H7 (cell line): ENCODE data around the gene DGKG. TPM values are rescaled to one million over a fixed set of nuclear protein-coding genes. Genes with fewer than 3 reads are reported as not detected.

ENCODE experiments used
- DNase-seq: peaks from one replicate; pipeline ENCODE4 v3.0.0; 2012
- H3K27me3 ChIP-seq: 2 replicates; pipeline ENCODE4 v1.6.0; 2011; ENCODE audit warnings: mild to moderate bottlenecking, low read length; ENCODE audit not compliant: control insufficient read depth, insufficient read depth
- H3K36me3 ChIP-seq: replicated peaks from 2 replicates; pipeline ENCODE4 v1.5.1; 2011; ENCODE audit warnings: low read length; ENCODE audit not compliant: control insufficient read depth, insufficient read depth
- H3K4me3 ChIP-seq: 2 replicates; pipeline ENCODE4 v1.5.1; 2011; ENCODE audit warnings: low read depth, mild to moderate bottlenecking, control low read depth, low read length, moderate library complexity; ENCODE audit not compliant: insufficient read depth
- total RNA-seq: library from RNA; depleted of rRNA; stranded (reverse); fragments of >200 nt; shearing (Covaris generic); gene quantifications from 2 replicates; pipeline ENCODE4 v1.2.3, GENCODE V29; 2014

Gene DGKG
- total RNA-seq, 1 experiment from 2014 or later, result 0.52 TPM

DNA sequence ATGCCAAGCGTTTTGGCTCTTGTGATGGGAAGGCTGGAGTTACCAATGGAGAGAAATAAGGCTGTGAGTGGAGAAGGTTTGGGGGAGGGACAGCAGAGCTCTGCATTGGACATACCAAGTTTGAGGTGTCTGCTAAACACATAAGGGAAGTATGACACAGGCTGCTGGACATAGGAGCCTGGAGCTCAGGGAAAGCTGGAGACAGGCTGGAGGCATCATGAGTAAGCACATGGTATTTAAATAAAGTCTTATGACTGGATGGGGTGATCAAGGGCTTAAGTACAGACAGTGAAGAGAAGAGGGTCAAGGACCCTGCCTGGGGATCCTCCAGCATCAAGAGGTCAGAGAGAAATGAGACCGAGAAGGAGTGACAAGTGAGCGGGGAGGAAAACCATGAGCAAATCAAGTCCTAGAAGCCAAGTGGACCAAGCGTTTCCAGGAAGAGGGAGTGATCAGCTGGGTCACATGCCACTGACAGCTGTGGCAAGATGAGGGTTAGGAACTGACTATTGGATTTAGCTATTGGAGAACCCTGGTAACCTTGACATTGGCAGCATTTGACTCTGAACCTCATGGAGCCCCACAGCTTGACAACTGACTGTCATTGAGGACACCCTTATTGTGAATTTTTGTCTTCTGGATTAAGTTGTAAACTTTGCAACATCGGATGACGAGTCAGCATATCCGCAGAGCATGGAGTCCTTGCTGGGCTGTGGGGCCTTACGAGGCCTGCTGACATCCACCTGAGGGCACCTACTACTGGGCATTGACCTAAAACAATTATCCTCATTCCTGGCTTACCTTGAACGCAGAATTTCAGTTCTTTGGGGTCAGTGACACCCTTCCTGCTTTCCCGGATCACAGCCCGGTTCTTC is 174.4 kb downstream of the DGKG start:
- peaks cover 11% of the 10 kb centered on the region for H3K27me3 ChIP-seq
- no peak for DNase-seq
- H3K4me3 ChIP-seq, result no peak overlapping the region
- H3K36me3 ChIP-seq, result no peaks in the 10 kb centered on the region

DNA sequence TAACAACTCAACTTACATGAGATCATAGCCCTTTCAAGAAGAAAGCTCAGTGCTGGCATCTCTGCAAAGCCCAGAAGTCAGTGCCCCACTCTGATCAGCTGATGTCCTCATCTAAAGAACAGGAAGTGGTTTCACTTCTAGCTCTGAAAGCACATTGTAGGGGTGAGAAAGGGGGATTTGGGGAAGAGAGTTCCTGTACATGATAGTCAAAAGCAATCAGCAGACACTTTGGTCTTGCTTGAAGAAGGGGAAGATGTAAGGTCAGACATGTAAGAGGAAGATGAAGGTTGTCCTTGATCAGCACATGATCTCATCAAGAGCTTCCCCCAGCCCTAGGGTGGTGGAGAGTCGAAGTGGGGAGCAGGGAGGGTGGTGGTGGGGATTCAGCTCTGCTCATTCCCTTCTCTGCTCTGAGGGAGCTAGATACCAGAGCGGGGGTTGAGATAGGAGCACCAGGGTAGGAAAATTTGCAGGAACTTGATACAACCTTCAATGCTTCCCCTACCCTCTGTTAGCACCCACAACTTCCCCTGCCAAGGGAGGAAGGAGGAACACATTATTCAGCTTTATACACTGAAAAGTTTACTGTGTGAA is 176.7 kb downstream of the DGKG start:
- no peak for DNase-seq

DNA sequence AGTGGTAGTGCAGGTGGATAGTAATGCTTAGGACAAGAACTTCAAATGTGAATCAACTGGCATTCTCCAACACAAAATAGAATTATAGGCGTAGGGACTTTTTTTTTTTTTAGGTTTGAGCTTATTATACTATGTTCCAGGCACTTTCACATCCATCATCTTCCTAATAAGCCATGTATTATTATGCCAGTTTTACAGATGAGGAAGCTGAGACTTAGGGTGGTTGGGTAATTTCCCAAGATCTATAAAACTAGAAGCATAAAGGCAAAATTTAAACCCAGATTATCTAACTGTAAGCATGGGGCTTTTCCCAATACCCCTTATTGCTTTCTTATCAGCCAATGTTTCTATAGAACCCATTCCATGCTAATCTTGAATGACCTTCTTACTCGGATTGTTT is 178.0 kb downstream of the DGKG start:
- no peak for DNase-seq
- Histone ChIP-seq H3K4me3 (no peak overlapping the region), H3K27me3 (peaks cover 2% of the 10 kb centered on the region), H3K36me3 (no peaks in the 10 kb centered on the region)

More for the DNA sequence above, 176.7 kb downstream of the DGKG start:
- Histone ChIP-seq H3K27me3 (peaks cover 3% of the 10 kb centered on the region), H3K36me3 (no peaks in the 10 kb centered on the region), H3K4me3 (no peak overlapping the region)

DNA sequence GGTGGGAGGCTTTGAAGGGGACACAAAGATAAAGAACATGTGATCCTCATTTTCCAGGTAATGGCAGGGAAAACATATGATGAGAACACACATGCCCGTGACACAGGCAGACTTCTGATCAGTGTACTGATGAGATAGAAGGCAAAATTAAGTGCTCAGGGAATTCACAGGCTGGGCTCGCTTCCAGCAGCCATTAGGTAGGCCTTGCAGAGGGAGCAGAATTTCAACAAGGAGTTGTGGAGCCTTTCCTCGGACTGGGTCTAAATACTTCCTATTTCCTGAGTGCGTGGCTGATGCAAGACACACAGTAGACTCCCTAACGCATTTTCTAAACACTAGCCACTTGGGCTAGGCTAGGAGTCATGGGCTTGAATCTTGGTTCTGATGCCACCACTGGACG is 179.2 kb downstream of the DGKG start:
- Histone ChIP-seq H3K36me3 (no peaks in the 10 kb centered on the region), H3K4me3 (no peak overlapping the region), H3K27me3 (peaks cover 2% of the 10 kb centered on the region)
- DNase-seq, result no peak

DNA sequence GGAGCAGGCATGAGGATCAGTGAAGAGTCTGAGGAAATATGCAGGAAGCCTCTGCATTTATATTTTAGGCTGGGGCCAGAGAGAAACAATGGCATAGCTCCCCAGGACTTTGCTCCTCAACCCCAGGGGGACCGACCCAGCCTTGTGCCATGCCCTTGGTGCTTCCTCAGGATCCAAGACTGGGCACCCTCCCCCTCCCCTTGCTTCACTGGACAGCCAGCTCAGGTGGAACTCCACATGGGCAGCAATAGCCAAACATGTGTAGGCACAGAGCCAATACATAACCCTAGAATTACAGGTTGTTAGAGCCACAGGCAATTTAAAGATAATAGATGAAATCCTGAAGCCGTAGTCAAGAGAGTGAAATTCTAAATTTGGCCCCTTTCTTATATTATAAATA is 180.1 kb downstream of the DGKG start:
- Histone ChIP-seq H3K4me3 (no peak overlapping the region), H3K27me3 (no peaks in the 10 kb centered on the region), H3K36me3 (no peaks in the 10 kb centered on the region)
- no peak for DNase-seq

DNA sequence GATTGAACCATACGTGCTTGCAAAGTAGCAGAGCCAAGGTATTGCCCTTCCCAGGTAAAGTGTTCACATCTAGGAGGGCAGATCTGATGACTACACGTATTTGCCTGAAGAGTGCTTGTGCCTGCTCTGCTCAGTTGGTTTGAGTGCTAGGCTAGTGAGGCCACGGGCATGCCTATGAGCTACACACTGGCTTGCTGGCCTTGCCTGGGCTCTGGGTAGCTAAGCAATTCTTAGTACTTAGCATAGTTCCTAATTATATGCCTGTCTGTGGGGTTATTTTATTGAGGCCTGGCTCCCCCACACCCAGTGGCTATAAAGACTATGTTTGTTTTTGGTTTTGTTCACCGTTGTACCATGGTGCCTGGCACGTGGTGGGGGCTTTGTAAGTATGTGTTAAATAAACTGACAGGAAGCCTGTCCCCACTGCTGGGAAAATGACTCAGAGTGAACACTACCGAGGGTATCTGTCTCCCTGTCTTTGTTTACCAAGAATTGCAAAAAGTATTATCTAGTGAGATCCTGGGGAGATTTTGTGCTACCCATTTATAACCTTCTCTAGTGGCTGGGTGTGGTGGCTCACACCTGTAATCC is 181.0 kb downstream of the DGKG start:
- DNase-seq, result no peak
- H3K4me3 ChIP-seq, result no peak overlapping the region
- no peaks in the 10 kb centered on the region for H3K27me3 ChIP-seq
- H3K36me3 ChIP-seq, result no peaks in the 10 kb centered on the region

DNA sequence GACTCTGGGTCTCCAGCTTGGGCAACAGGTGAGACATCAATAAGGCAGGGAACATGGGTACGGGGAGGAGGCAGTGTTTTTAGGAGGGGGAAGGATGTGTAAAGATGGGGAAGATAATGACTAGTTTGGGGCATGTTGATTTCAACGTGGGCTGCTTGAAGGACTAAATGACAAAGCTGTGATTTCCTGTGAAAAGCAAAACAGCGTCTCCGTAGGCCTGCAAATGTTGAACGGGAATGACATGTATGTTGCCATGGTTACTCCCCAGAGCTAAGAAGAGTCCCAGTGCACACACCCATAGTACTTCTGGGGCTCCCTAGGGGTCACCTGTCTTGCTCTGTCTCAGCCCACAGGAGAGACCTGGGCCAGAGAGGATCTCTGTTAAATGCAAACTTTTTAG is 181.9 kb downstream of the DGKG start:
- DNase-seq, result no peak
- Histone ChIP-seq H3K27me3 (no peaks in the 10 kb centered on the region), H3K36me3 (no peaks in the 10 kb centered on the region), H3K4me3 (no peak overlapping the region)

DNA sequence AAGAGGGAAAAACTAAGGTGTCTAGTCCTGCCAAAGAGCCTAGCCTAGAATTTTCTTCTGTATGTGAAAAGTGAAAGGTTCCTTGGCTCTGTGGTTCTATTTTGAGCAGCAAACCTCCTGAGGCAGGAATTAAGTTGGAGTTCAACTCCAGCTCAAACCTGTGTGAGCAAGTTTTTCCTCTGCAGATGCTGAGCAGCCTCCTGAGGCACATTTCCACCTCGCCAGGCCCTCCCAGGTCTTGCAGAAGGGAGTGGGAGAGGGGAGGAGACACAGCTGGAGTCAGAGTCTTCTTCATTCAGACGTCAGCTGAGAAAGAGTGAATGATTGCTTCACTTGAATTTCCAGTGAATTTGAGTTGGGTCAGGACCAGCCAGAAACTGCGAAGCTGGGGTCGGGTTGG is 183.6 kb downstream of the DGKG start:
- H3K36me3 ChIP-seq, result no peaks in the 10 kb centered on the region
- DNase-seq, result no peak

DNA sequence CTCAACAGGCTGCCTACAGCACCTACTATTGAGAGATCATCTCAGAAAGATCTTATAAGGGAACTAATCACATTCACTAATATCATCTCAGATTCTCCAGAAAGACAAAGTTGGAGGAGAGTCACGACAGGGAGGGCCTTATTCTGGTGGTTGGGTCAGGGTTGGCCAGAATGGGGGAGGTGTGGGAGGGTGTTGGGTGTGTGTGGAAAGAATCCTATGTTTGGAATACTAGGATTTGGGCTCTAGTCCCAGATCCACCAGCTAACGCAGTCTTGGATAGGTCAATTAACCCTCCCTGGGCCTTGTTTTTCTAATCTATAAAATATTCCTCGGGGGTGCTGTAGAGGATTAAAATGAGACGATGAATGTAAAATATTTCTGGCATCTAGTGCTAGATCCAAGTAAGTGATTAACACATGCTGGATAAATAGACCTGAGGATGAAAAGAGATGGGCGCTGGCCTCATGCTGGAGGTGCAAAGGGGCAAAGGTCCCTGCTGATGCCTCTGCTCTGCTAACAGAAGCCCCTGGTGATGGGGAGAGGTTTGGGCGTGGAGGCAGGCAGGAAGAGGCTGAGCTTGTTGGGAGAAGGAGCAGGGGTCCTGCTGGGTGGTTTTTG is 185.6 kb downstream of the DGKG start:
- DNase-seq, result no peak
- Histone ChIP-seq H3K4me3 (no peak overlapping the region), H3K27me3 (no peaks in the 10 kb centered on the region), H3K36me3 (no peaks in the 10 kb centered on the region)

More for the DNA sequence above, 183.6 kb downstream of the DGKG start:
- no peaks in the 10 kb centered on the region for H3K27me3 ChIP-seq
- H3K4me3 ChIP-seq, result no peak overlapping the region

DNA sequence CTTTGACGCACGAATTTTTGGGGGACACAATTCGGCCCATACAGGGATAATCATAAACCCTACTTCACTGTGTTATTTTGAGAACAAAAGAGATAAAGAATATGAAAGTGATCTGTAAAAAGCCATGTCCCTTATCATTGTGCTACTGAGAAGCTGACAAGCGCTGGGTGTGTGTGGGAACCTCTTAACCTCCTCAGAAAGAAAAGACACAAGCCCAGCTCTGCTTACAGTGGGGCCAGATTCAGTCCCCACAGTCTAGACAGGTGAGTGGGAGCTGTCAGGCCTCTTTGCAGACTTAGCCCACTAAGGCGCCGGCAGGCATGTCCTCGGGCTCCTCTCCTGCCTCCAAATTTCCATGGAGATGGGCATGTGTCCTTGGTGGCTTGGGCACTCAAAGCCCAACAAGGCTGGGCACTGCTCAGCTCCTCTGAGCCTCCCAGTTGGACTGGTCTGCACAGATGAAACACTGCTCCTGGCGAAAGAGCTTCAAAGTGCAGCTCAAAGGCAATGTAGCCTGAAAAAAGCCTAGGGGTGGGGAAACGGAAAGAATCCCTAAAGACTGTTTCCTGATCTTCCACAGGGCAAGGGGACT is 188.7 kb downstream of the DGKG start:
- Histone ChIP-seq H3K27me3 (no peaks in the 10 kb centered on the region), H3K36me3 (no peaks in the 10 kb centered on the region), H3K4me3 (no peak overlapping the region)
- no peak for DNase-seq

DNA sequence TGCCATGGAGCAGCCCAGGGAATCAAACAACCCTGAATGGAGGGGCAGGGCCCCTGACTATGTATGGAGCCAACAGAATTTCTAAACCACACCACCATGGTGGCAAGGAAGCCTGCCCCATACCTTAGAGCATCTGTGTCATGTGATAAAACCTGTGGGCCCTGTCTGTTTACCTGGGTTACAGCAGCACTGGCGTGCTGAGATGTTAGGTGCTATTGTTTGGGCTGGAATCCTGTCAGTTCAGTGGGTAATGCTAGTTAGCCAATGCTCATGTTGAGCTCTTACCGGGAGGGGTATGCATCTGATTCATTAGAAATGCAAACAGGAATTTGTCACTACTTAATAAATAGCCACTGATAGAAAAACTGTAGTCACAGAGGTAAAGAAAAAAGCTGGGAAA is 189.7 kb downstream of the DGKG start:
- H3K27me3 ChIP-seq, result no peaks in the 10 kb centered on the region
- no peak overlapping the region for H3K4me3 ChIP-seq
- DNase-seq, result no peak
- no peaks in the 10 kb centered on the region for H3K36me3 ChIP-seq

DNA sequence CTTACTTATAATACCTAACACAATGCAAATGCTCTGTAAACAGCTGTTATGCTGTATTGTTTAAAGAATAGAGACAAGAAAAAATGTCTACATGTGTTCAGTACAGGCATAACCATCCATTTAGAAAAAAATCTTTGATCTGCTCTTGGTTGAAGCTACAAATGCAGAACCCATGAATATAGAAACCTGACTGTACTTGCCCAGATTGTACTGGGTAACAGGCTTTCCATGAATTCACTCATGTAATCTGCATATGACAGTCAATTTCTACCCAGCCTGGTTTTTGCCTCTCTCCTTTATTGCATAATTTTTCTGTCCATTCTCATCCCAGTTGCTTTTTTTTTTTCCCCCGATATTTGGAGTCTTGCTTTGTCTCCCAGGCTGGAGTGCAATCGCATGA is 190.5 kb downstream of the DGKG start:
- no peak for DNase-seq
- Histone ChIP-seq H3K36me3 (no peaks in the 10 kb centered on the region), H3K4me3 (no peak overlapping the region), H3K27me3 (no peaks in the 10 kb centered on the region)

DNA sequence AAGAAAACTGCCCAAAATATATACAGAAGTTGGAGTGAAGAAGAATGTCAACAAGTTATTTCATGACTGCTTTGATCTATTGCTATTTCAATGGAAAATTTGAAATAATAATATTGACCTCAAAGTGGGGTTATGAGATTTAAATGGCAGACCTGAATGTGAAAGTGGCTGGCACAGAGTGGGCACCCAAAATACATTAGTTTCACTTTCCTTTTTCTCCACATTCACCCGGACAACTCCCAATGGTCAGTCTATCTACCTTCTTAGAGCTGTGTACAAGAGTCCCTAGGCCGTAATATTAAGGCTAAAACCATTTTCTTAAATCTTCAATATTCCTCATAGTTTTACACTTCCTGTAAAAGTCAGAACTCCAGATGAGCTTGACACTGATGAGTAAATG is 191.5 kb downstream of the DGKG start:
- no peak overlapping the region for H3K4me3 ChIP-seq
- DNase-seq, result no peak
- H3K36me3 ChIP-seq, result no peaks in the 10 kb centered on the region
- H3K27me3 ChIP-seq, result no peaks in the 10 kb centered on the region

DNA sequence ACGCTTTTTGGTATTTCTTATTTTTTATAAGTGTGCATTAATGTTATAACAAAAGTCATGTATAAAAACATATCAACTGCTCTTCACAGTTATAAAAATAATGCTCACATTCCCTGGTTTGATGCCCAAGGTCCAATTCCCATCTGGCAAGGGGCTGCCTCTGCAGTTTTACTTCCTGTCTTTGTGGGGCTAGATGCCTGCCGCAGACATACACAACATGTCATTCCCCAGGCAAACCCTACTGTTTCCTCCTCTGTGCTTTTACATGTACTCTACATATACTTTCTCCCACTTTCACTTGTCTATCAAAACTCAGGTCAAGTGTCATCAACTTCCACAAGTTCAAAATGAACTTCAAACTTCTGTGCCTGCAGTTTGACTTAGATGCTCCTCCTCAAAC is 192.7 kb downstream of the DGKG start:
- Histone ChIP-seq H3K4me3 (no peak overlapping the region), H3K27me3 (no peaks in the 10 kb centered on the region), H3K36me3 (no peaks in the 10 kb centered on the region)
- no peak for DNase-seq
